Activated CD4-positive, alpha-beta memory T cell treated with anti-CD3 and anti-CD28 coated beads, Interleukin-2, amount 10 ng/mL, durations not matched to agents 7 days and 5 days (primary cell): Measurements from ENCODE around the gene KNSTRN. TPM values are rescaled to one million over a fixed set of nuclear protein-coding genes. Genes with fewer than 3 reads are reported as not detected.

Experiments used
- CTCF ChIA-PET: fragments of 350-600 bp; sonication (Branson Sonifier 250); formaldehyde crosslinking; loops from one replicate; lab custom pipeline; 2021; ENCODE audit warnings: antibody characterized with exemption, inconsistent platforms; lab: Charles Lee
- POLR2A ChIA-PET: fragments of 350-600 bp; sonication (Branson Sonifier 250); formaldehyde crosslinking; loops from one replicate; lab custom pipeline; 2021; ENCODE audit warnings: antibody characterized with exemption; lab: Charles Lee
- DNase-seq: peaks from one replicate; pipeline ENCODE4 v3.0.0-alpha.2; 2020
- H3K27ac Mint-ChIP-seq: one replicate; pipeline ENCODE4 v1.8.0; 2021; ENCODE audit warnings: mild to moderate bottlenecking, mixed read lengths
- H3K27me3 Mint-ChIP-seq: one replicate; pipeline ENCODE4 v1.8.0; 2021; ENCODE audit warnings: mixed read lengths
- H3K36me3 Mint-ChIP-seq: one replicate; pipeline ENCODE4 v1.8.0; 2021; ENCODE audit warnings: low read depth, mixed read lengths
- H3K4me1 Mint-ChIP-seq: one replicate; pipeline ENCODE4 v1.8.0; 2021; ENCODE audit warnings: mixed read lengths
- H3K4me3 Mint-ChIP-seq: one replicate; pipeline ENCODE4 v1.8.0; 2021; ENCODE audit warnings: mild to moderate bottlenecking, mixed read lengths
- H3K9me3 Mint-ChIP-seq: one replicate; pipeline ENCODE4 v1.8.0; 2021; ENCODE audit warnings: mixed read lengths
- total RNA-seq, 2 experiments: library from RNA; stranded (reverse); gene quantifications; one replicate each; pipeline ENCODE4 v1.2.3, GENCODE V29; 2021

KNSTRN gene
- total RNA-seq, 2 experiments from 2014 or later: 54.2 to 54.3 TPM

DNA sequence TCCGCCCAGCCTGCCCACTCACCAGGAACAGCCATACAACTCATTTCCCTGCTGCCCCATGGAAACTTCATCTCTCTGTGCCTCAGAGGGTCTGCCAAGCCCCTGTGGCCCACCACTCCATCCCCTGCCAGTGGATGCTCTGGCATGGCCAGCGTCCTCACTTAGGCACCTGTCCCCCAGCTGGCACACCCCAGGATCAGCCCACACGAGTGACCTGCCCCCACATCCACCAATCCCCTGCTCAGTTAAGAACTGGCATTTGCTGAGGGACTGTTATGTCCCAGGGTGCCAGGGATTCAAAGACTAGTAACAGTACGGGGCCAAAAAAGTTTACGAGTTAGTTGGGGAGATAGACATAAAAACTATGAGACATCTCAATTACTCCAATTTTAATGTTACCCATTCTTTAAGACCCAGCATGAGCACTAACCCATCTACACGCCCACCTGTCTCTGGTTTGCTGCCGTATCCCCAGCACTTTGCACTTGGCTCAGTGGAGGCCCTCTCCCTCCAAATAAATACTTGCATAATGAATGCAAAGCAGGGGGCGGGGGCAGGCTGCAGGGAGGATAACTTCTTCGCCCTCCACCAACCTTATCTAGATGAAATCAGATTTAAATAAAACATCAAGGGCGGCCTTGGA, 46.7 kb downstream of the KNSTRN start:
- Mint-ChIP-seq H3K36me3 (no peaks in the 10 kb centered on the region), H3K4me3 (no peak overlapping the region), H3K4me1 (no peaks in the 10 kb centered on the region), H3K27ac (no peak overlapping the region), H3K9me3 (no peaks in the 10 kb centered on the region), H3K27me3 (peaks cover 16% of the 10 kb centered on the region)
- CTCF ChIA-PET: interaction anchor here (1.5 kb wide), 1 partner anchor 9 kb away, joined by 3 read pairs; no protein-coding TSS in a partner anchor
- POLR2A ChIA-PET: interaction anchor here (0.6 kb wide), 1 partner anchor 15 kb away, joined by 3 read pairs; no protein-coding TSS in a partner anchor
- DNase-seq: no peak

DNA sequence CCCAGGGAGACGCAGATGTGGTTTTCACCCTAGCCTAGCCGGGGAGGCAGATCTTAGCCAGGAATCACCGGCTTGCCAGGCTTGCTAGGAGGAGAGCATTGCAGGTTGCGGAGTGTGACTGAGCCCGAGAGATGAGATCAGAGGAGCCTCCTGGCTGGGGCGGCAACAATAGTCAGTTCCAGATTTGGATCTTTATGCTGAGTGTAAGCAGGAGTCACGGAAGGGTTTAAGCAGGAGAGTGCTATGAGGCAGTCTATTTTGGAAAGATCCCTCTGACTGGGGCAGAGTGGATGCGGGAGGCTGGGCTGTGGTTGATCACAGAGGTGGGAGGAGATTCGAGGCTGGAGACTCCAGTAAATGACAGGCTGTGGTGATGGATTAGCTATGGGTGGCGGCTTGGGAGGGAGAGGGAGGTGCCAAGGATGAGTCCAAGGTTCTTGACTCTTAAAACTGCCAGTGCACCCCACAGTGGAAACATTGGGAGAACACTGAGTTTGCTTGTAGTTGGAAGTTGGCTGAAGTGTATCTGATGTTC, 47.8 kb downstream of the KNSTRN start:
- Mint-ChIP-seq H3K4me3 (no peak overlapping the region), H3K27me3 (peaks cover 28% of the 10 kb centered on the region), H3K36me3 (no peaks in the 10 kb centered on the region), H3K9me3 (no peaks in the 10 kb centered on the region), H3K27ac (no peak overlapping the region), H3K4me1 (no peaks in the 10 kb centered on the region)
- CTCF ChIA-PET: interaction anchor here (1.5 kb wide), 1 partner anchor 10 kb away, joined by 3 read pairs; no protein-coding TSS in a partner anchor
- DNase-seq: no peak
- POLR2A ChIA-PET: interaction anchor here (0.6 kb wide), 1 partner anchor 72 kb away, joined by 4 read pairs; no protein-coding TSS in a partner anchor

DNA sequence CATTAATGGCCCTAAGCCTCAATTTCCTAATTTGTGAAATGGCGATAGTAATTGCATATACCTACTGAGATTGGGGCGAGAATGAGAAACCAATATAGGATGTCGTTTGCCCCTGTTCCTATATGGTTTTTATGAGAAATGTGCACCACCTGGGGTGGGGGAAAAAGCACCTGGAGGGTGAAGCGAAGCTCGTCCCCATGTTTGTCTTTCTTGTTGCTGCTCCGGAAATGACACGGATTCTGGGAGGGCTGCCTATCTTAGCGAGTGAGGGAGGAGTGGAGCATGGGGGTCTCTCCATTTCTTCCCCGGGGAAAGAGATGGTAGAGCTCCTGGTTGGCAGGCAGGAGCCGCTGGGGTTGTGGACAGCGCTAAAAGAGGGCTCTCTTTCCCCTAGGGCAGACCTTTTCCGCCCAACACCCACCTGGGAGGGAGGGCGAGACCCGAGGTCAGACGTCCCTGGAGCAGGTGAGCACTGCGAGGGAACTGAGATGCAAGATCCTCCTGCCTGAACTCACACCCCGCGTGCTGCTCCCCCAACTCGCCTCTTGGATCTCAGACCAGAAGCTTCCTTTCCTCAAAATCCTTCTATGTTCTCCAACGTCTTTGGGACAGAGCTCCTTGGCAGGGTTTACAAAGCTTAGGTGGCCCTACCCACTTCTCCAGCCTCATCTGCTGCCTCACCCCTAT, 52.6 kb downstream of the KNSTRN start:
- H3K27ac Mint-ChIP-seq: no peak overlapping the region

DNA sequence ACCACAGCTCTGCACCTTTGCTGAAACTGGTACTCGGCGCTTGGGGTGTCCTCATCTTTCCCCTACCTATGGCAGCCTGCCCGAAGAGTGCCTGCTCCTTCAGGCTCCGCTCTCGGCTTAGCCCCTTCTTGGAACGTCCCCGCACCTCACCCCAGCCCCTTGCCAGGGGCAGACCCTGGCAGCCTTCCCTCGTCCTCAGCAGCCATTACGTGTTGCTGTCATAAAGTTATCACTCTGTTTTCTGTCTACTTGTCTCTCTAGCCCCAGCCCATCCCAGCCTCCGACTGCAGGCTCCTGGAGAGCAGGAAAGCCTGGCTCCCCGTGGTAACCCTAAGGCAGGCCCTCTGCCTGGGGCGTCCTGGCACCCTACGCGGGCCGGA, 53.2 kb downstream of the KNSTRN start:
- Mint-ChIP-seq H3K27me3 (peaks cover 64% of the 10 kb centered on the region), H3K4me3 (no peak overlapping the region), H3K36me3 (no peaks in the 10 kb centered on the region), H3K27ac (no peak overlapping the region), H3K4me1 (peaks cover 18% of the 10 kb centered on the region), H3K9me3 (no peaks in the 10 kb centered on the region)
- no peak for DNase-seq
- CTCF ChIA-PET: no interaction called here
- POLR2A ChIA-PET: interaction anchor here (1.0 to 1.1 kb wide), 2 partner anchors 10 to 14 kb away, joined by 3 read pairs; no protein-coding TSS in a partner anchor

More for the DNA sequence above, 52.6 kb downstream of the KNSTRN start:
- Mint-ChIP-seq H3K4me1 (peaks cover 18% of the 10 kb centered on the region), H3K27me3 (peaks cover 67% of the 10 kb centered on the region), H3K9me3 (no peaks in the 10 kb centered on the region), H3K4me3 (no peak overlapping the region), H3K36me3 (no peaks in the 10 kb centered on the region)
- ChIA-PET POLR2A (interaction anchor here (1.0 to 1.1 kb wide), 2 partner anchors 11 to 14 kb away, joined by 3 read pairs; no protein-coding TSS in a partner anchor), CTCF (no interaction called here)
- DNase-seq: no peak

DNA sequence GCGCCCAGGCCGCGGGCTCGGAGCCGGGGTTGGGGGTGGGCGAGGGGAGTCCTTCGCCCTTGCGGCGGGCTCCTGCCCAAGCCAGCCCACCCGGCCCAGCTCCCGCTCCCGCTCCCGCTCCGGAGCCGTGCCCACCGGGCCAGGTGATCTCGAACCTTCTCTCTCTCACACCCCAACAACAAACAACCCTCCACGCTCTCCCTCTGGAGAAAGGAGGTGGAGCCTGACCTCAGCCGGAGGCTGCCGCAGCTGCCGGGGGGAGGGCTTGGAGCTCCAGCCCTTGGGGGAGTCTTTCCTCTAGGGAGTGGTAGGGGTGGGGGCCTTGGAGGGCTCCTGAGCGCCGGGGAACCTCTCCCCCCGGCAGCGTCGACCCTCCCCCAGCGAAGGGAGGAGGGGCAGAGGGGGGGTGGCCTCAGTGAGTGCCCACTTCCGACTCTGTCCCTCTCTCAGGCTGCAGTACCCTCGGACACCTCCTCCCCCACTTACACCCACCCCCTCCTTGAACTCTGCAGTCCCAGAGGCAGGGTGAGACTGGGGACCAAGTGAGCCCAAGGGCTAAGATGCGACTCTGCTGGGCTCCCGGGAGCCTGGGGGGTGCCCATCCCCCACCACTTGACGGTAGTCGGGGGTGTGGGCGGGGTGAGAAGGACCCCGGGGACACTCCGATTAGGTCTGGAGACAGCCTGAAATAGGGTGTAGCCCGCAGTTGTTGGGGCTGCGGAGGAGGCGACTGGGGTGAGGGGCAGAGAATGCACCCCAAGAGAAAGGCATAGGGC, 53.8 kb downstream of the KNSTRN start:
- ChIA-PET POLR2A (interaction anchor here (1.0 to 1.1 kb wide), 2 partner anchors 9 to 15 kb away, joined by 3 read pairs; no protein-coding TSS in a partner anchor), CTCF (no interaction called here)
- DNase-seq: no peak
- H3K4me3 Mint-ChIP-seq: no peak overlapping the region
- H3K36me3 Mint-ChIP-seq: no peaks in the 10 kb centered on the region
- no peaks in the 10 kb centered on the region for H3K9me3 Mint-ChIP-seq
- peaks cover 62% of the 10 kb centered on the region for H3K27me3 Mint-ChIP-seq
- H3K4me1 Mint-ChIP-seq: peaks cover 18% of the 10 kb centered on the region
- H3K27ac Mint-ChIP-seq: no peak overlapping the region

DNA sequence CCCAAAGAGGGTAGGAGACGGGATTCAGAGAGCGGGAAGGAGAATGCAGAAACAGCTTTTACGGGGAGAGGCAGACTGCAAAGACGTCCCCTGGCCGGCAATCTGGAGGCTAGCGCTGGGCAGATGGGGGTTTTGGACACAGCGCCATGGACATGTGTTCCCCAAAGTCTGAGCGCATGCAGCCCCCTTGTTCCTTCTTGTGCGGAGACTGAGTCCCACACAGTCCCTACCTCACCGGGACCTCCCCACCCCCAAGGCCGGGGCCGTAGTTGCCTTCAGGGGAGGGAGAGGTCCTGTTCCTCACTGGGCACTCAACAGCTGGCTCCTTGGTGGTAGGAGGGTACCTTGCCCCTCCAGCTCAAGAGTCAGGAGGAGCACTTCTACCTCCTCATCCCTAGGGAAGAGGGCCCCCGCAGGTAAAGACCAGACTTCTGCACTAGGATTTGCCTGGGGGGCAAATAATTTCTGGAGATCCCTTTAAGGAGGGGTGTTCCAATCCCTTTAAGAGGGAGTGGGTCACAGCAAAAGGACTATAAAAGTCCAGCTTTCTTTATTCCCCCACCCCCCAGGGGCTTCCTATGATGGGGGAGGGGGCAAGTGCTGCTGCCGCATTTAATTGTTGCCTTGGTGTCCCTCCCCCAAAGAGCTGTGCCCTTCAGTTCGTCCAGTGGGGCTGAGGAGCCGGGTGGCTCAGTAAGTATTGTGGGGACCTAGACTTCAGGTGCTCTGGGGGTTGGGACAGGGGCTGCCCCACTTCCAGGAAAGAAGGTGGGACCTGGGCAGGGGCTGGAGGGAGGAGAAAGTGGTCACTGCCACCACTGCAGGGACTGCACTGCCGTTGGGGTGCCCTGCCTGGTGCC, 54.6 kb downstream of the KNSTRN start:
- POLR2A ChIA-PET: interaction anchor here (0.7 kb wide), 1 partner anchor 12 kb away, joined by 3 read pairs; no protein-coding TSS in a partner anchor
- no peaks in the 10 kb centered on the region for H3K9me3 Mint-ChIP-seq
- H3K4me3 Mint-ChIP-seq: no peak overlapping the region
- DNase-seq: no peak
- peaks cover 62% of the 10 kb centered on the region for H3K27me3 Mint-ChIP-seq
- peaks cover 2% of the 10 kb centered on the region for H3K36me3 Mint-ChIP-seq
- H3K4me1 Mint-ChIP-seq: peaks cover 18% of the 10 kb centered on the region
- CTCF ChIA-PET: no interaction called here
- H3K27ac Mint-ChIP-seq: no peak overlapping the region

DNA sequence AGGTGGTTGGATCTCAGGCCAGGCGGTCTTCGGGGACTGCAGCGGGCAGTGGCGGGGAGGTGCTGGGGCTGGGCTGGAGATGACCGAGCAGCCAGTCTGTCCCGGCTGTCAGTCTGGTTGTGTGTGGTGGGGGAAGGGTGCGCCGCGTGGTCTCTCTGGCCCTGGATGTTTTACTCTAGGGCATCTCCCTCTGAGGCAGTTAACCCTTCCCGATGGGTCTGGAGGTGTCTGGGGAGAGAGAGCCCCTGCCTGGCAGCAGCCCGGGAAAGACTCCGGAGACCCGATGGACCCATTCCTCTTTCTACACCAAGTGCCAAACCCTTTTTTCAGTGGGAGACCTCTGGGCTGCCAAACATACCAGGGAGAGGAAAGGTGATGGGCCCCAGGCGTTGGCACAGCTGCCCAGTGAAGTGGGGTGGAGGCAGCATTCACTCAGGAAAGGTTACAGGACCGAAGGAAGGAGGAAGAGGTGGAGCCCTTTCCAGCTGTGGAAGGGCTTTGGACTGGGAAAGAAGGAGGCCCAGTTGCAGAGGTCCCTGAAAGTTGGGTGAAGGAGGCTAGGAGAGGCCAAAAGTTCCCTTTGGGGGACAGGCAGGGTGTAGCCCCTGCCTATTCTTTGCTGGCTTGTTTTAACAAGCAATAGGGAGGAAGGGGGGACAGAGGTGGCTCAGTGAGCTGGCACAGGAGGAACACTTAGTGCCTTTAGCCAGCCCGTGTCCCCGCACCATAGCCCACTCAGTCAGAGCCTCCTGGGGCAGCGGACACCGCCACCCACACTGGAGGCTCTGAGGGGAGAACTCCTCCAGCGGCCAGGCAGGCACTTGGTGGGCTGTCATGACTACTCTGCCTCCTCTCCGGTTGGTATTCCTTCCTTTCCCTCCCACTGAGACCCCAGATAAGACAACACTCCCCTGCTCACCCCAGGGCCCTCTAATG, 55.5 kb downstream of the KNSTRN start:
- ChIA-PET POLR2A (interaction anchor here (1.1 to 1.3 kb wide), 2 partner anchors 13 to 257 kb away, joined by 3 read pairs; partner anchors contain the start of gene RAD51), CTCF (no interaction called here)
- H3K27ac Mint-ChIP-seq: no peak overlapping the region
- H3K9me3 Mint-ChIP-seq: no peaks in the 10 kb centered on the region
- no peak overlapping the region for H3K4me3 Mint-ChIP-seq
- peaks cover 8% of the 10 kb centered on the region for H3K36me3 Mint-ChIP-seq
- H3K4me1 Mint-ChIP-seq: peaks cover 26% of the 10 kb centered on the region
- DNase-seq: no peak
- H3K27me3 Mint-ChIP-seq: peaks cover 65% of the 10 kb centered on the region

DNA sequence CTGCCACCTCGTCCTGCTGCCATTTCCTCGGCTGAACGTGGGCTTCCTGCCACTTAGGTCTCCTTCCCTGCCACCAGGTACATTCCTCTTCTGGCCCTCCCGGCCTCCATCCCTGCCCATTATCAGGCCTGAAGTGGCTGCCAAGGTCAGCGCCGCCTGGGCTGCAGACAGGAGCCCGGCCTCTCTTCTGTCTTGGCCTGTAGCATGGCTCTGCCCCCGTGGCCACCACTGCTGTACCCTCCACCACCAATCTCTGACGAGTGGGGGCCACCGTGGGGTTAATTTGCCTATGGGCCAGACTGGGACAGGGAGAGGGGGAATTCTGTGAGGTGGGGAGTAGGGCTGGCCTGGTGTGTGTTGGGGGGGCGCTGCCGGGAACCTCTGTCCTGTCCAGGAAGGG, 56.2 kb downstream of the KNSTRN start:
- ChIA-PET POLR2A (interaction anchor here (1.1 to 4.9 kb wide), 4 partner anchors 14 to 256 kb away, joined by 3 to 68 read pairs (median 4); partner anchors contain the start of gene RAD51), CTCF (interaction anchor here (1.5 to 2.4 kb wide), 2 partner anchors 14 to 101 kb away, joined by 4 to 16 read pairs; no protein-coding TSS in a partner anchor)
- no peak overlapping the region for H3K27ac Mint-ChIP-seq
- H3K4me3 Mint-ChIP-seq: no peak overlapping the region
- H3K9me3 Mint-ChIP-seq: no peaks in the 10 kb centered on the region
- DNase-seq: no peak
- peaks cover 71% of the 10 kb centered on the region for H3K27me3 Mint-ChIP-seq
- H3K4me1 Mint-ChIP-seq: peaks cover 33% of the 10 kb centered on the region
- H3K36me3 Mint-ChIP-seq: peaks cover 8% of the 10 kb centered on the region

DNA sequence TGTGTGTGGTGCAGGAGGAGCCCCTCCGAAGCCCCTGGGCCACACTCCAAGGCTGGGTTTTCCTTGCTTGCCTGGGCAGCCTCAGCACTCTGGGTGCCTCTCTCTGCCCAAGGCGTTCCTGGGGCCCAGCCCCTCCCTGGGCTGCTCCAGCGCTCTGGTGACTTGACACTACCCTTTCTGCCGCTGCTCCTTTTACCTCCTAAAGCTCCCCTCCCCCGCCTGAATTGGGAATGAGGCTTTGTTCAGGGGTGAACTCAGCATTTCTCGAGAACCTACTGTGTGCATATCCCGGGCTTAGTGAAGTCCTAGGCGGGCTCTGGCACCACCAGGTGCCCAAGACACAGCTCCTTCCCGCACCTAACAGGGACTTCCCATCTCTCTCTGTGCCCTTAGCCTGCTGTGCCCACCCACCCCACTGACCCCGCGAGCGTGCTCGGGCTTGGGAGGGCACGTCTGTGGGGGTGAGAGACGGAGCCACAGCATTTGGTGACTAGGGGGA, 57.0 kb downstream of the KNSTRN start:
- ChIA-PET CTCF (interaction anchor here (1.3 to 2.4 kb wide), 6 partner anchors 10 to 101 kb away, joined by 3 to 16 read pairs (median 6); no protein-coding TSS in a partner anchor), POLR2A (interaction anchor here (0.9 to 4.9 kb wide), 12 partner anchors 13 to 304 kb away, joined by 3 to 68 read pairs (median 4); partner anchors contain the start of genes KNSTRN, PLCB2 and RPUSD2)
- peaks cover 67% of the 10 kb centered on the region for H3K27me3 Mint-ChIP-seq

DNA sequence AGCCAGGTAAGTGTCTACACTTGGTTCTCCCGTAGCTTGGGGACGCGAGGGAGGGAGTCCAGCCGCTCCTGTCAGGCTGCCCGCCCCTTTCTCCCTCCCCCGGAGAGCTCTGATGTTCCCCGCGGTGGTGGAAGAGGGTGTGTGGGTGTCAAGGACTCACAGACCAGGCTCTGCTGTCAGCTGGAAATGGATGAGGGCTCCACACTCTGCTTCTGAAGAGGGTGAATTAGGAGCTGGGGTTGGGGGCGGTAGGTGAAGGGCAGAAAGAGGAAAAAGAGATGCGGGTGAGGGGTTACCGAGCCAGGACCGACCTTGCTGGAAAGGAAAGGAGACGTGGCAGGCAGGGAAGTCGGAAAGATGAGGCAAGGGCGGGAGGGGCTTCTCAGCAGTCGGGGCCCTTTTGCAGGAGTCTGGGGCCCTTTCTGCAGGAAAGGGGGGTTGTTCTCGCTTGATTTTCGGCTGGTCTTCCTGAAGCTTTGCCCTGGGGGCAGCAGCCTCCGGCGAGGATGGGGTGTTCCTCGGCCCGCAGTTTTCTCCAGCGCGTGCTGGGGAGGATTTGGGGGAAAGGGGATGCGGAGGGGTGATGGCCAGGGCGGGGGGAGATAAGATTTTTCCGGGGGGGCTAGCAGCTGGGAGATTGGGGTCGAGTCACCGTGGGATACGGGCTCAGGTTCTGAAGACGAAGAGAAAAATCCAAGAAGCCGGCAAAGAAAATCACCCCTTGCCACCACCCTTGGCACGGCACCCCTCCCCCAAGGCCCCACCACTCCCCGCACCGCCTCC, 57.6 kb downstream of the KNSTRN start:
- Mint-ChIP-seq H3K27me3 (peaks cover 61% of the 10 kb centered on the region), H3K4me3 (peak overlapping the region; percentile 84), H3K9me3 (no peaks in the 10 kb centered on the region), H3K27ac (no peak overlapping the region), H3K4me1 (peaks cover 42% of the 10 kb centered on the region), H3K36me3 (peaks cover 8% of the 10 kb centered on the region)
- ChIA-PET CTCF (interaction anchor here (0.8 to 2.9 kb wide), 12 partner anchors 9 to 306 kb away, joined by 3 to 16 read pairs (median 4); partner anchors contain the start of genes CCDC32 and PLCB2), POLR2A (interaction anchor here (0.7 to 4.9 kb wide), 15 partner anchors 12 to 303 kb away, joined by 3 to 68 read pairs (median 5); partner anchors contain the start of genes IVD, KNSTRN, PLCB2 and RPUSD2)
- DNase-seq: peak; percentile 47

More for the DNA sequence above, 57.0 kb downstream of the KNSTRN start:
- H3K27ac Mint-ChIP-seq: no peak overlapping the region
- peaks cover 8% of the 10 kb centered on the region for H3K36me3 Mint-ChIP-seq
- DNase-seq: no peak
- H3K9me3 Mint-ChIP-seq: no peaks in the 10 kb centered on the region
- peak overlapping the region; percentile 84 for H3K4me3 Mint-ChIP-seq
- peaks cover 38% of the 10 kb centered on the region for H3K4me1 Mint-ChIP-seq
